Measurements from ENCODE around the gene KCNK1.

KCNK1 gene

DNA sequence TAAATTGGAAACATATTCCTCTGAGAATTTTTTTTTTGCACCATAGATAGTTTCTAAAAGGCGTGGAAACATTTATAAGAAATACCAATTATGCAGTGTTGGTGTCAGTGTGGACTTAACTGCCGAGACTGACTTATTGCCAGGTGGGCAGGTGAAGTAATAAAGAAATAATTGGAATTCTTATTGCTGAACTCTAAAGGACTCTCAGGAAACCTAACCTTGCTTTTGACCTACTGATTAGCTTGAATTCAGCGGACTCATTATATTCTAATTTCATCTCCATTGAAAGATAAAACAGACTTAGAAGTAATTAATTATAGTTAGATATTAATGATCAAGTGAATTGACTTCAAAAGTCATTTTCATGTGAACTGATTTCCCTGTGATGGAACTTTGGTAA is 26.3 kb downstream of the KCNK1 start:
- no peak for DNase-seq

- DNase-seq, result no peak
Measured at GRCh38 chr1:233641029-233641428, 27.1 kb downstream of the KCNK1 start.

- no peak for DNase-seq
Measured at GRCh38 chr1:233647073-233647472, 33.2 kb downstream of the KCNK1 start.

DNA sequence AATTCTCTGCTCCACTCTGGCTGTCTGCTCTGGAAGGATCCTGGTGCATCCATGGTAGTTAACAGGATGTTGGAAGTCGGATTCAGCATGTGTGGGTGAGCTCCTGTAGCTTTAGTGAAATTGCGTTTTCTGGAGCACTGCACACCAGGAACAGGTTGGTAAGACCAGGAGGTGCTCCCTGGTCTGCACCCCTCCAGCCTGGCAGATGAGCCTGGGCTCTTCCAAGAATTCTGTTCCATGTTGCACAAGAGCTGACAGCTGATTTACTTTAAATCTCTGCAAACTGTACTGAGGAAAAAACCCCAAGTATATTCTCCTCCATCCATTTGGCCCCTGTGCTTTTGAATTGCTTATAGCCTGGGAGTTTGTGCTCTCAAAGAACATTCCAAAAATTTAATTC is 33.7 kb downstream of the KCNK1 start:
- DNase-seq, result no peak

- no peak for DNase-seq
Measured at GRCh38 chr1:233651061-233651460, 37.2 kb downstream of the KCNK1 start.

DNA sequence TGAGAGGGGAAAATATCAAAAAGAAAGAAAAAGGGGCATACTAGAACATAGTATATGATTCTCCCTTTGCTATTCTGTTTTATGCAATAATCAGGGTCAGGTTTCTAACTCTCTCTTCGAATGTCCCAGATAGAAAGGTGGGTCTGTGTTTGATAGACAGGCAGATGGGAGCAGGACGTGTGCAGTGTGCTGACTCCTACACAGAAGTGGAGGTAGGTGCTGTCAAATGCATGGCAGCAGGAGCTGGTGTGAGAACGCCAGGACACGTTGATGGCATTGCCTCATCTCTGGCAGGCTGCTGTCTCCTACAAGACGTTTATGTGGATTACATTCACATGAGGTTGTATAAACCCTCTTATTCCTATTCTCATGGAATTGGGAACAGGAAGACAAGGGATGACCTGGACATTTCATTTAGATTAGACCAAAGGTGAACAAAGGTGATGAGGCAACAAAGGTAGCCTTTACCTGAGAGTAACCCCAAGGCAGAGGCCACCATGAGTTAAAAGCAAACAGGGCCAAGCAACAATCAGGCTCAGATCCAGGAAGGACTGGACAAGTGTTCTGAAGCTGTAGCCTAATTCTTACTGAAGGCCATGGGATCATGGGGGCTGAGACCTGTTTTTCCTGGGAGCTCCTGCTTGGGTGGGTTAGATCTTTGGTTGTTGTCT is 37.8 kb downstream of the KCNK1 start:
- DNase-seq, result no peak

GRCh38 chr1:233652526-233652925 is 38.6 kb downstream of the KCNK1 start:
- no peak for DNase-seq

GRCh38 chr1:233654658-233655280 is 40.9 kb downstream of the KCNK1 start:
- no peak for DNase-seq

DNA sequence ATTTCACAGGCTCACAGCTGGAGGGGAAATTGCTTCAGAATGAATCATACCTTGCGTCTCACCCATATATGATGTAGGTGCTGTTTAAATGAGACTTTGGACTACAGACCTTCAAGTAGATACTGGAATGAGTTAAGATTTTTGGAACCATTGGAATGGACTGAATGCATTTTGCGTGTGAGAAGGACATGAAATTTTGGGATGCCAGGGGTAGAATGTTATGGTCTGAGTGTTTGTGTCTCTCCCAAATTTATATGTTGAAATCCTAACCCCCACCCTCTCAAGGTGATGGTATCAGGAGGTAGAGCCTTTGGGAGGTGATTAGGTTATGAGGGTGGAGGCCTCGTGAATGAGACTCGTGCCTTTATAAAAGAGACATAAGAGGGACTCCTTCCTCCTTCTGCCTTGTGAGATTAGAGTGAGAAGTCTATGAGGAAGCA is 41.4 kb downstream of the KCNK1 start:
- DNase-seq, result no peak

DNA sequence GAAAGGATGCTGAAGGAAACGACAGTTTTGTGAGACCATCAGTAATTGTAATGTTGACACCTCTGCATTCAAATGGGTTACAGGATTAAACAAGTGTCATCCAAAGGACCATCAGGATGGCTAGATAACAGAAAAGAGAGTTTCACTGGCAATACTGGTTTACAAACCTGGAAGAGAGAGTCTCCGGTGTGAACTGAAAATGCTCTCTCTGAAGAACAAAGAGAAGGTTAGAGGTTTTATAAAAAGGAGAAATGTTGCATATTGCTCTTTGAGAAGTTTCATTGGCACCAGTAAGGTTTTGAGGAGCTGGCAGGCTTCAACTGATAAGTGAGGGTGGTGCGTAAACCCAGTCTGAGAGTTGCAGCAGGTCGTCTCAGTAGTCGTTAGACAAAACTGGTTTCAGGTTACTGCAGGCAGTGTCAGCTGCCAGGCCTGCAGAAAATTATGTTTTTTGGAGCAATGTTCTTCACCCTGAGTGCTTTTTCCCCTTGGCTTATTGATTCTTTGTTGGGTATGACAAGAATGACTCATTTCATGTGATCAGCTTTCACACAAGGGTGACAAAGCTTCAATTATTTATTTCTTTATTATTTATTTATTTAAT is 42.2 kb downstream of the KCNK1 start:
- no peak for DNase-seq

DNA sequence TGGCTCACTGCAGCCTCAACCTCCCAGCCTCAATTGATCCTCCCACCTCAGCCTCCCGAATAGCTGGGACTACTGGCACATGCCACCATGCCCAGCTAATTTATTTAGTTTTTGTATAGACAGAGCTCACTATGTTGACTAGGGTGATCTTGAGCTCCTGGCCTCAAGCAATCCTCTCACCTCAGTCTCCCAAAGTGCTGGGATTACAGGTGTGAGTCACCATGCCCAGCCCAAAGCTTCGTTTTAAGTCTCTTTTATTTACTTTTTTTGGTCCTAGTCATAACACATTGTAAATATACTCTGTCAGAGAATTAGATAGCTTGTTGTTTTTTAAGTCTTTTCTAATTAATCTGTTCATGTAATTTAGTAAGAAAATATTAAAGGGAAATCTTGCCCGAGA is 42.8 kb downstream of the KCNK1 start:
- no peak for DNase-seq

DNA sequence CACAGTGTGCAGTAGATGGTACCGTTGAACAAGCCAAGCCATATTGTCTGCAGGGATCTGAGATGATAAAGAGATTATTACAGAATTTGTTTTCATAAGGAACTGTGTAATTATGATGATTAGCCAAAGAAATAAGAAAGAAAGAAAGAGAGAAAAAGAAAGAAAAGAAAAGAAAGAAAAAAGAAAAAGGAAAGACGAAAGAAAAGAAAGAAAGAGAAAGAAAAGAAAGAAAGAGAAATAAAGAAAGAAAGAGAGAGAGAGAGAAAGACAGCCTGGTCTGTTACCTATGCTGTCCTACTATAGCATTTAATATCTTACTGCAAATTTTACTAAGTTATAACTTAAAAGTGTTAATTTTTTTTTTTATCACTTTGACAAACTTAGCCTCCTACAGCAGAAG is 43.6 kb downstream of the KCNK1 start:
- DNase-seq, result no peak

GRCh38 chr1:233659495-233659894 is 45.6 kb downstream of the KCNK1 start:
- DNase-seq, result no peak

DNA sequence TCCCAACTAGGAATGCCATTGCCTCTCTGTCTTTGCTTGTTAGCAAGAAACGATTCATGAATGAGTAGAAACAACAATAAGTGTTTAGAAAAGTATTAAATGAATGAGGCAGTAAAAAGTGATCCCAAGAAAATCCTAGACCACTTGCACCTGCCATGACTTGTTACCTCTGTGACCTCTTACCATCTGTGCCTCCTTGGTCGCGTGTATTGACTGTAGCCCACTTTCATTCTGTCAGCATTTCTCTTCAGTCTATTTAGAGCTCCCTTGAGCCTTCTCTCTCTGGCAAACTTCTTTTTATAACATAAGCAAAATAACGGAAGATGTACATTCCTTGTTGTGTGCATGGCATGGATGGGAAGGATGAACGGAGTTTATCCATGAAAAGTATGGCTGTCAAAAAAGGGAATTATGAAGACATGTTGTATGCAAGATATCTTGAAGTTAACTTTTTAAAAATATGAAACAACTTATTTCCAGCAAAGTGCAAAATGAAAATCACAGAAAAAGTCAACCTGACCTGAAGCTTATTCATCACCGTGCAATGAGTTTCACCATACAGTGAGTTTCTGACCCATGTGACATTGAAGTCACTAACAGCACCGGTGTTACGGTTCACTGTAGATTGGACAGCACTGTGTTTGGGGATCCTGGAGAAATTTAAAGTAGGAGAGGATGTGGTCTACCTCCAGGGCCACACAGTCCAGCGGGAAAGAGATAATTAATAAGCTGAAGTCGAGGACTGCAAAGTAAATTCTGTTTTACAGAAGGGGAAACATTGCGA is 47.7 kb downstream of the KCNK1 start:
- DNase-seq, result no peak

- DNase-seq, result no peak
Measured at GRCh38 chr1:233662575-233663304, 48.8 kb downstream of the KCNK1 start.

GRCh38 chr1:233664253-233664652 is 50.3 kb downstream of the KCNK1 start:
- DNase-seq, result no peak

- DNase-seq, result no peak
Measured at GRCh38 chr1:233664804-233665574, 51.1 kb downstream of the KCNK1 start.

DNA sequence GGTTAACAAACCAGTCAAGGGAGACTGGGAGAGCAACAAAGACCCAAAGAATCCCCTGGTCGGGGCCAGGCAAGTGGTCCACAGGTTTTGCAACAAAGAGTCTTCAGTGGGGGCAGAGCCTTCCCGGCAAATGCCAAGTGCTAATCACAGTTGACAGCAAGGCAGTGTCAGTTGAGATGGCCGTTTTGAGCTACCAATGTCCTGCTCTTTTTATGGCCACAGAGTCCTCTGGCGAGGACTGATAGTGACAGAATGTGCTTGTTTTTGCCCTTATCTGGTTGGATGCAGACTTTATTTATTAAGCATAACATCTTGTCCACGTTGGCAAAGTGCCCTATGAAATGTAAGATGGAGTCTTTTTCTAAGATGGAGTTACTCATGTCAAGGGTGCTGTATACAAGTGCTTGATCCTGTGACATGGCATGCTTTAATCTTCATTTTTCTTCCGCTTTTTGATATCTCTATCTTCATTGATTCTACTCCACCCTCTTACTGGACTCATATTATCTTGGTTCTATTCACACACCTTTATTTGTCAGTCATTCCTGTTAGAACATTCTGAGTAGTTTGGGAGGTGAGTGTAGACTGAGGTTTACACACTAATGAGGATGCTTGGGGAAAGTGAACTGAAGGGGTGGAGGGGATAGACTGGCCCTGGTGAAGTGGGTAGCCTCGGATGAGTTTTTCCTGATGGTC is 51.8 kb downstream of the KCNK1 start:
- DNase-seq, result no peak

- no peak for DNase-seq
Measured at GRCh38 chr1:233667741-233668140, 53.8 kb downstream of the KCNK1 start.

DNA sequence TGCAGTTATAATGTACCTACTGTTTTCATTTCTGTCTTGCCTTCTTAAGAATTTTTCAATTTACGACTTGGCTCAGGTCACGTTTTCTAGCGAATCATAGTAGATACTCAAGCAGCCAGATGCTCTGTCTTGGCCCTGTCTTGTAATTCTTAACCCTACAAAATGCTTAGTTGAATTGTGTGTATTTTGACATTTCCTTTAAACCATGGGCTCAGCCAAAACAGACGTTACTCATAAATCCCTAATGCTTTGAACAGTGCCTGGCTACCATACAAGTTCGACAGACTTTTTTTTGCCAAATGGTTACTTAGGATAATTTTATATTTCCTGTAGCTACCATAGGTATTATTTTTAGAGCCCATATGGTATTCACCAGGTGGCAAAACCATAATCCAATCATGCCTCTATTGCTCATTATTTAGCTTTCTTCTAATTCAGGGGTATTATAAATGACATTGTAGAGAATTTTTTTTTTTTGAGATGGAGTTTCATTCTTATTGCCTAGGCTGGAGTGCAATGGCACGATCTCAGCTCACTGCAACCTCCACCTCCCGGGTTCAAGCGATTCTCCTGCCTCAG is 54.3 kb downstream of the KCNK1 start:
- no peak for DNase-seq

GRCh38 chr1:233668725-233669294 is 54.9 kb downstream of the KCNK1 start:
- DNase-seq, result no peak
